HG02571 (cell line): Measurements from ENCODE around the gene SRRT.

ENCODE experiments used
- ATAC-seq: cut with Tn5 transposase; IDR thresholded peaks from one replicate; pipeline ENCODE4 v1.9.1; 2021; ENCODE audit warnings: mild to moderate bottlenecking, moderate library complexity; ENCODE audit not compliant: unreplicated experiment

The SRRT gene

GRCh38 chr7:100880645-100881044 lies 5.7 kb downstream of the SRRT start:
- no peak for ATAC-seq

GRCh38 chr7:100881136-100881535 lies 6.2 kb downstream of the SRRT start:
- no peak for ATAC-seq

- no peak for ATAC-seq
Observed at GRCh38 chr7:100882201-100882600, 7.3 kb downstream of the SRRT start.

GRCh38 chr7:100882785-100883526 lies 8.1 kb downstream of the SRRT start:
- ATAC-seq, result no peak

GRCh38 chr7:100884736-100885439 lies 10.0 kb downstream of the SRRT start:
- ATAC-seq, result no peak

GRCh38 chr7:100885440-100886141 lies 10.7 kb downstream of the SRRT start:
- ATAC-seq, result no peak

GRCh38 chr7:100886142-100886935 lies 11.4 kb downstream of the SRRT start:
- no peak for ATAC-seq

- ATAC-seq, result no peak
Observed at GRCh38 chr7:100886936-100887515, 12.1 kb downstream of the SRRT start.

GRCh38 chr7:100887516-100888290 lies 12.8 kb downstream of the SRRT start:
- ATAC-seq, result no peak

GRCh38 chr7:100888291-100888987 lies 13.5 kb downstream of the SRRT start:
- no peak for ATAC-seq

- peak; percentile 33 for ATAC-seq
Observed at GRCh38 chr7:100888988-100889750, 14.3 kb downstream of the SRRT start, which contains the start of gene UFSP1. Gene UFSP1, minus strand, starts transcription at chr7:100889715. Its CDS starts 444 bp downstream, at chr7:100889271.

- no peak for ATAC-seq
Observed at GRCh38 chr7:100890653-100891567, 16.0 kb downstream of the SRRT start.

- ATAC-seq, result no peak
Observed at GRCh38 chr7:100891568-100892247, 16.8 kb downstream of the SRRT start.

- ATAC-seq, result no peak
Observed at GRCh38 chr7:100892364-100893317, 17.7 kb downstream of the SRRT start.

- no peak for ATAC-seq
Observed at GRCh38 chr7:100893318-100893895, 18.5 kb downstream of the SRRT start.
